ENCODE data around the gene ZNF280C.

DNA sequence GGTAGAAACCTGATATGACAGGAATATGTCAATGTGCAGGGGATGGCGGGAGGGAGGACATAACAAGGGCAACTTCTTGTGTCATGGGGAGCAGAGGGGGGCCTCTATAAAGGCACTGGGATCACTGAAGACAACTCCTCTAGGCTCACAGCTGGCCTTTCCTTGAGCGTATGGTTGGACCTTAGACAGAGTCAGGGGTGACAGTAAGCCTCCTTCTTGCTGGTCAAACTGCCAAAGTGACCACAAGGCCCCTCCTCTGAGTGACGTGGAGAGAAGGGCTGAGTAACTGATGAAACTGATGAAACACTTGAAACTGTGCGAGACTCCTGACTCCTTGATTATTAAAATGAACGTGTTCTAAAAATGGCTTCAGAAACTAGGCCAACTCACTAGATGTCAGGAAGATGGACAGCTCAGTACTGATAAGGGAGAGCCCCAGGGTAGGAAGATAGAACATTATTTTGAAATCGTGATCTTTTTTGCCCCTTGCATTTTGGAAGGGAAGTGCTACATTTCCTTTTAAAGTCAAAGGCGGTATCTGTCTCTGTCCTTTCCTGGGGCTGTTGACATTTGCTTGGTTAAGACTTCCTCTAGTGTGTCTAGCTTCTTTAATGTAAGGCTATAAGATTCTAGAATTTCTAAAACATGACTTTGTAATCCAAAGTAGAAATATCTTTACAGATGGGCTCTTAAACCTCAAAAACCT, 95.4 kb downstream of the ZNF280C start:
- TF ChIP-seq, protein P1, sequence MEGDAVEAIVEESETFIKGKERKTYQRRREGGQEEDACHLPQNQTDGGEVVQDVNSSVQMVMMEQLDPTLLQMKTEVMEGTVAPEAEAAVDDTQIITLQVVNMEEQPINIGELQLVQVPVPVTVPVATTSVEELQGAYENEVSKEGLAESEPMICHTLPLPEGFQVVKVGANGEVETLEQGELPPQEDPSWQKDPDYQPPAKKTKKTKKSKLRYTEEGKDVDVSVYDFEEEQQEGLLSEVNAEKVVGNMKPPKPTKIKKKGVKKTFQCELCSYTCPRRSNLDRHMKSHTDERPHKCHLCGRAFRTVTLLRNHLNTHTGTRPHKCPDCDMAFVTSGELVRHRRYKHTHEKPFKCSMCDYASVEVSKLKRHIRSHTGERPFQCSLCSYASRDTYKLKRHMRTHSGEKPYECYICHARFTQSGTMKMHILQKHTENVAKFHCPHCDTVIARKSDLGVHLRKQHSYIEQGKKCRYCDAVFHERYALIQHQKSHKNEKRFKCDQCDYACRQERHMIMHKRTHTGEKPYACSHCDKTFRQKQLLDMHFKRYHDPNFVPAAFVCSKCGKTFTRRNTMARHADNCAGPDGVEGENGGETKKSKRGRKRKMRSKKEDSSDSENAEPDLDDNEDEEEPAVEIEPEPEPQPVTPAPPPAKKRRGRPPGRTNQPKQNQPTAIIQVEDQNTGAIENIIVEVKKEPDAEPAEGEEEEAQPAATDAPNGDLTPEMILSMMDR (IDR thresholded peaks at IDR 0.05): no peak
- no peak for TF ChIP-seq POLR2A (IDR thresholded peaks at IDR 0.05)

Measured in uterus (tissue), 2 donors.